Smooth muscle cell of bladder (primary cell): ENCODE data around the gene IGF2BP2. TPM values are rescaled to one million over a fixed set of nuclear protein-coding genes. Genes with fewer than 3 reads are reported as not detected.

ENCODE experiments used
- total RNA-seq: library from RNA; depleted of rRNA; stranded (reverse); fragments of >200 nt; gene quantifications from 2 replicates; pipeline ENCODE4 v1.2.3, GENCODE V29; 2014

IGF2BP2 gene
- 28.8 and 29.3 TPM in 2 replicates for total RNA-seq

GRCh38 chr3:185825006-185825638, at the start of gene IGF2BP2:
Gene IGF2BP2, minus strand, starts transcription at chr3:185825042. Its CDS starts 82 bp downstream, at chr3:185824960.

Other genes with a start within 250 kb of the IGF2BP2 start
- 26.6 and 35.9 TPM in 2 replicates for gene SENP2, start 238.7 kb downstream of the IGF2BP2 start, total RNA-seq
- 123 and 133 TPM in 2 replicates for gene TRA2B, start 113.0 kb upstream of the IGF2BP2 start, total RNA-seq